Adipocyte (in vitro differentiated cells): ENCODE measurements around the gene SHISA2.
"Not testable (repeated sequence)": the region's sequence is repeated elsewhere in the genome, so short reads cannot be mapped to it uniquely, and the experiment has no call there.

Source experiments
- DNase-seq: peaks from one replicate; pipeline ENCODE4 v3.0.0-alpha.2; 2015; ENCODE audit warnings: low read depth
- H3K27me3 ChIP-seq: replicated peaks from 2 replicates; pipeline ENCODE4 v1.7.0; 2013; ENCODE audit warnings: mild to moderate bottlenecking, low read length, moderate library complexity; ENCODE audit not compliant: control insufficient read depth, insufficient read depth
- H3K36me3 ChIP-seq: 2 replicates; pipeline ENCODE4 v1.7.0; 2013; ENCODE audit warnings: low read length, mild to moderate bottlenecking, moderate library complexity; ENCODE audit not compliant: control insufficient read depth, insufficient read depth, severe bottlenecking
- H3K4me1 ChIP-seq: 2 replicates; pipeline ENCODE4 v1.7.0; 2013; ENCODE audit warnings: mild to moderate bottlenecking, low read length, moderate library complexity; ENCODE audit not compliant: control insufficient read depth, insufficient read depth
- H3K4me3 ChIP-seq: 2 replicates; pipeline ENCODE4 v1.7.0; 2013; ENCODE audit warnings: mild to moderate bottlenecking, low read length, moderate library complexity
- H3K9ac ChIP-seq: 2 replicates; pipeline ENCODE4 v1.7.0; 2013; ENCODE audit warnings: mild to moderate bottlenecking, low read length, moderate library complexity
- H3K9me3 ChIP-seq: 2 replicates; pipeline ENCODE4 v1.7.0; 2013; ENCODE audit warnings: mild to moderate bottlenecking, low read length, moderate library complexity; ENCODE audit not compliant: control insufficient read depth

SHISA2 gene

DNA sequence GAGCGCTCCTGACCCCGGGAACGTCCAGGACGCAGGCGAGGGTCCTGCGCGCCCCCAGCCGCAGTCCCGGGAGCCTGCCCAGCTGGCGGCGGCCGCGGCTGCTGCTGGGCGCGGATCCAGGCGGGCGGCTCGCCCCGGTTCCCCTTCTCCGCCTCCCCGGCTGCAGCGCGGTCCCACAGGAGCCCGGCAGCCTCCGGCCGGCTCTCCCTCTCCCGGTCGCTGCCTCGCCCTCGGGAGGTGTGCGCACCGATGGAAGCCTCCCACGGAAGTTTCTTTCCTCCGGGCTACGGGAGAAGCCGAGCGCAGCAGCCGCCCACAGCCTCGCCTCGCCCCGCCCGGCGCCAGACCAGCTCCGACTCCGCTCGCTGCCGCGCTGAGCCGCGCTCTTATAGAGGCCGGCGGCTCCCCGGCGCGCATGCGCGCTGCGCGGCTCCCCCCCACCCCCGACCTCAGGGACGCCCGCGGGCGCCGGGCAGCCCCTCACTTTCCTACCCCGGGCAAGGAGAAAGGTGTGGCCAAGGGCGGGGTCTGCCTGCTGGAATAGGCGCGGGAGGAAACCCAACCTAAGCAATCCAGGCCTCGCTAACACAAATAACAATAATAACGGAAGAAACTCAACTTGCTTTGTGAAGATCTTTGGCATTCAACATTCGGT is at the start of gene SHISA2:
Gene SHISA2, minus strand, starts transcription at position 360 of the 655 bp plus-strand sequence. CDS start 1,041 bp downstream, outside the sequence.
- peak; percentile 80 for DNase-seq
- Histone ChIP-seq H3K9ac (no peak within 1 kb of the TSS), H3K9me3 (no peaks in the 10 kb centered on the region), H3K4me1 (peaks cover 3% of the 10 kb centered on the region), H3K27me3 (peaks cover 53% of the 10 kb centered on the region), H3K36me3 (no peaks in the 10 kb centered on the region), H3K4me3 (peak within 1 kb of the TSS; percentile 72)

DNA sequence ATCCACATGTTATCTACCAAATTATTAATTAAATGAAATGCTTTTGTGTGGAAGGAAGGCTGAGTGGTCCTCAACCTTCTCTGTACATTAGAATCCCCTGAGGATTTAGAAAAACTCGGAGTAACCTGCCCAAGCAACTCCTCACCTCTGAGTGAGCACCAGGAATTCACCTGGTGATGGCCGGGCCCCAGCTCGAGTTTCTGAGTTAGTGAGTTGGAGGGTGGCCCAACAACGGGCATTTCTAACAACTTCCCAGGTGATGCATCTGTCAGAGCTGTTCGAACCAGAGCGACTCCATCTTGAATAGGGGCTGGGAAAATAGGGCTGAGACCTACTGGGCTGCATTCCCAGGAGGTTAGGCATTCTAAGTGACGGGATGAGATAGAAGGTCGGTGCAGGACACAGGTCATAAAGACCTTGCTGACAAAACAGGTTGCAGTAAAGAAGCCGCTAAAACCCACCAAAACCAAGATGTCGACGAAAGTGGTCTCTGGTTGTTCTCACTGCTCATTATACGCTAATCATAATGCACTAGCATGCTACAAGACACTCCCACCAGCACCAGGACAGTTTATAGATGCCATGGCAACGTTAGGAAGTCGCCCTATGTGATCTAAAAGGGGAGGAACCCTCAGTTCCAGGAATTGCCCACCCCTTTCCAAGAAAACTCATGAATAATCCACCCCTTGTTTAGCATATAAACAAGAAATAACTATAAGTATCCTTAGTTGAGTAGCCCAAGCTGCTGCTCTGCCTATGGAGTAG is 44.2 kb upstream of the SHISA2 start:
- no peak overlapping the region for H3K4me3 ChIP-seq
- H3K27me3 ChIP-seq: no peaks in the 10 kb centered on the region
- H3K9me3 ChIP-seq: peaks cover 14% of the 10 kb centered on the region
- no peaks in the 10 kb centered on the region for H3K36me3 ChIP-seq
- H3K9ac ChIP-seq: no peak overlapping the region
- peaks cover 12% of the 10 kb centered on the region for H3K4me1 ChIP-seq
- DNase-seq: no peak

DNA sequence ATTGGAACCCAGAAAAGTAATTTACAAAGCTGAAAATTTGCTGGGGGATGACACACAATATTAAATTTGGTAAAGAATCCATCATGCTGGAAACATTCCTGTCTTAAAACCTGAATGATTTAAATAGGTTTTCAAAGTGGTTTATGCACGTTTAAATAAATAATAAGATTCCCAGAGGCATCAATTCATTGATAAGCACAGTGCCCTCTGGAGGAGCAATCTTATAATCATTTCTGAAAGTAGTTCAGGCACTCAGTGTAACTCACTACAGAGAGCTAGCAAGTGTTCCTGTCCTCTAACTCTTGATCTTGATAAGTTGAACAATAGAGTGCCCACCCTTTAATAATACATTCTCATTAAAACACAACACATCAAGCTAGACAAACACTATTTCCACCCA is 43.5 kb upstream of the SHISA2 start:
- Histone ChIP-seq H3K27me3 (no peaks in the 10 kb centered on the region), H3K9me3 (peaks cover 7% of the 10 kb centered on the region), H3K9ac (no peak overlapping the region), H3K36me3 (no peaks in the 10 kb centered on the region), H3K4me1 (peaks cover 12% of the 10 kb centered on the region), H3K4me3 (no peak overlapping the region)
- DNase-seq: peak; percentile 12

DNA sequence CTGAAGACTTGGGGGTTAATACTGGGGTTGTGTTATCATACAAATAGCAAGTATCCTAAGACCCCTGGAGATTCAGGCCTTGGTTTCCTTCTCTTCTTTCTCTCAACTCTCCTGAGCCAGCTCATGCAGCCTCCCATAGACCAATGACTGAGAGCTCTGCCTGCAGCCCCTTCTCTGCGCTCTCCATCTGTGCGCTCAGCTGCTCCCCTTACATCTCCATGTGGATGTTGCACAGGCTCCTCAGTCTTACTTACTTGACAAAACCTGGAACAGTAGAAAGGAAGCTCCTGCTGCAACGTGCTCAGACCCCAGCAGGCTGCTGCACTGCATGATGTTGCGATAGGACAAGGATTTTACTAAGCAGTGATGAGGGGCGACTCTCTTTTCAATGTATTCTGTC is 25.0 kb upstream of the SHISA2 start:
- not testable (repeated sequence) for H3K9ac ChIP-seq, H3K36me3 ChIP-seq, H3K4me3 ChIP-seq, DNase-seq, H3K9me3 ChIP-seq
- peaks cover 10% of the 10 kb centered on the region for H3K27me3 ChIP-seq
- H3K4me1 ChIP-seq: peaks cover 15% of the 10 kb centered on the region

DNA sequence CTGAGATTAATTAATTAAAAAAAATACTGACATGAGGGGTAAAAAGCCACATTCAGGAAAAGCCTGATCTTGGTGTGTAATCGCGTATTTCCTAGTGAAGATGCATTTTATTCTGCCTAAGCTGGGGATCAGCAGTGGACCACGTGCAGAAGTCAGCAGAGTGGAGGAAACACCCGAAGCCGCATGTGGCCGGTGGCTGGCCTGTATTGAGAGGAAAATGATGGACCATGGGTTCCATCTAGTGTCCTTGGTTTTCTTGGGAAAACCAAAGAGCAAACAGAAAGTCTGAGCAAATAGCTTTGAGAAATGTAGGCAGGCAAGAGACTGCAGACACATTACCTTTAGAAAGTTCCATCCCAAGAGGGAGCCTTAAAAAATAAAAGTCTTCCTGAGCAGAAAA is 23.7 kb upstream of the SHISA2 start:
- H3K27me3 ChIP-seq: peaks cover 14% of the 10 kb centered on the region
- H3K36me3 ChIP-seq: no peaks in the 10 kb centered on the region
- DNase-seq: peak; percentile 31
- H3K4me1 ChIP-seq: peaks cover 9% of the 10 kb centered on the region
- H3K9me3 ChIP-seq: no peaks in the 10 kb centered on the region
- no peak overlapping the region for H3K9ac ChIP-seq
- no peak overlapping the region for H3K4me3 ChIP-seq

DNA sequence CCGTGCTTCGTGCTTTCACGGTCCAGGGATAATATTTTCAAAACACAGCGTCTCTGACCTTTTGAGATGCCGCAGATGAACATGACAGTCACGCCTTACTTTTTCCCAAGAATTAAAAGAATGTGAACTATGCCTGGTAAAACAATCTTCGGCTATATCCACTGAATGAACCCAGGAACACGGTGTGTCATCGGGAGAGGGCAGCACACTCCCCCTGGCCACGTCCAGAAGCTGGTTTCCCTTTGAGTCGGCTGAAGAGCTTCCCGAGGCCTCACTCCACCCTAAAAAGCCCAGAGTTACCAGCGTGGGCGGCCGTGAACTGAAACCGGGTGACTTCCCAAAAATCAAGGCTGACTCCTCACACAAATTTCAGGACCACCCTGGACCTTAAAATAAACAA is 22.9 kb upstream of the SHISA2 start:
- Histone ChIP-seq H3K9me3 (no peaks in the 10 kb centered on the region), H3K4me1 (peaks cover 4% of the 10 kb centered on the region), H3K27me3 (peaks cover 17% of the 10 kb centered on the region), H3K36me3 (no peaks in the 10 kb centered on the region), H3K9ac (no peak overlapping the region), H3K4me3 (no peak overlapping the region)
- DNase-seq: peak; percentile 80

DNA sequence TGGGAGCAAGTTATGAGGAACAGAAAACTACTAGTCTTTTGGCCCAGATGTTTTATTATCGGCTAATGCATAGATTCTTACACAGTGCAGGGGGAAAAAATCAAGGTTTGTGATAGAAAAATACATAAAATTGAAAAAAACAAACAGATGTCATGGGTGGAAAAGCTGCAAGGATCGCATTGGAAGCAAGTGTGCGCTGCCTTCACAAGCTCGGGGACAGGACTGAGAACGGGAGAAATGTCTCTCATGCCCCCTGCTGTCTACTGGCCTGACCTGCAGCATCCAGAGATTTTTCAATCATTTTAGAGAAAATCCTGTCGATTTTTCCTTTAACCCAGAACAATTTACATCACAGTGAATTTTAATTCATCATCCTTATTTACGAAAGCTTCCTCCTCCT is 20.5 kb upstream of the SHISA2 start:
- not testable (repeated sequence) for H3K9ac ChIP-seq, H3K4me3 ChIP-seq, H3K9me3 ChIP-seq, H3K36me3 ChIP-seq, H3K4me1 ChIP-seq
- DNase-seq: peak; percentile 14
- peaks cover 15% of the 10 kb centered on the region for H3K27me3 ChIP-seq

DNA sequence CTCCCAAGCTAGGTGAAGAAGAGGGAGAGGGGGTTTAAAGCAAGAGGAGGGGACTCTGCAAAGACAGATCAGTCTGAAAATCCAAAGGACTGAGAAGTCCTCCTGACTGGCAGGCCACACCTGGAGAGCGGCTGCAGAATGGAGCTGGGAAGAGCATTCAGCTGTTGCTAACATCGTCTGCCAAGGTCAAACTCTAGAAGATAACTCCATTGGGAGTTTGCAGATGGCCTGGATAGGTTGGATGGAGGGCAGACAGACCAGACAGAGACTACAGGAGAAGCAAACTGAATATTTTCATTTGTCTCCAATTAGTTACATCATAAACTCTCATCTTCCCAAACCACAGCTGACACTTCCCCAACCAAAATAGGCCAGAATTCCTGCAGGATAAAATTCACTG is 19.9 kb upstream of the SHISA2 start:
- DNase-seq: no peak
- no peaks in the 10 kb centered on the region for H3K36me3 ChIP-seq

DNA sequence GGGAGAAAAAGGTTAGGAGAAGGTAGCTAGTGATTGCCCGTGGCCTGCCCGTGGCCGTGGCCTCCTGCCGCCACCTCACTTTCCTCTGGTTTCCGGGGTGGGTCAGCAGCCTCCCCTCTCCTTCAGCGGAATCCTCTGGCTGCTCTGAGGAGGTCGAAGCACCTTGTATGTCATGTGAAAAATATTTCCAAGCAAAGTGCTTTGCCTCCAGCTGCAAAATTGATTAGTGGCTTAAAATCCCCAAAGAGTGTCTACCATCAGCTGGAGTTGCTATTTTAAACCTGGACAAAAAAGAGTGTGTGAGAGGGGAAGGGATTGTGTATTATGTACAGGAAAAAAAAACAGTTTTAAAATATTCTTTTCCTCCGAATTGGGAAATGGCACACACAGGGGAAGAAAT is 17.8 kb upstream of the SHISA2 start:
- not testable (repeated sequence) for H3K9me3 ChIP-seq, DNase-seq, H3K4me1 ChIP-seq, H3K4me3 ChIP-seq, H3K36me3 ChIP-seq, H3K9ac ChIP-seq
- H3K27me3 ChIP-seq: peaks cover 11% of the 10 kb centered on the region

More for the DNA sequence above, 19.9 kb upstream of the SHISA2 start:
- peaks cover 4% of the 10 kb centered on the region for H3K4me1 ChIP-seq
- peaks cover 12% of the 10 kb centered on the region for H3K27me3 ChIP-seq
- no peak overlapping the region for H3K9ac ChIP-seq
- no peak overlapping the region for H3K4me3 ChIP-seq
- H3K9me3 ChIP-seq: no peaks in the 10 kb centered on the region

DNA sequence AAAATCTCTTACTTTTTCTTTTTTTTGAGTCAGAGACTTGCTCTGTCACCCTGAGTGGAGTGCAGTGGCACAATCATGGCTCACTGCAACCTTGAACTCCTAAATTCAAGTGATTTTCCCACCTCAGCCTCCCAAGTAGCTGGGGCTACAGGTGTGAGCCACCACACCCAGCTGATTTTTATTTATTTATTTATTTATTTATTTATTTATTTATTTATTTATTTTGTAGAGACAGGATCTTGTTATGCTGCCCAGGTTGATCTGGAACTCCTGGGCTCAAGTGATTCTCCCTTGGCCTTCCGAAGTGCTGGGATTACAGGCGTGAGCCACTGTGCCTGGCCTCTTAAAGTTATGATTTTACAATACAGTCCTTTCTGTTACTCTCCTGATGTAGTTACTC is 16.6 kb upstream of the SHISA2 start:
- not testable (repeated sequence) for H3K36me3 ChIP-seq, DNase-seq, H3K9me3 ChIP-seq, H3K4me3 ChIP-seq, H3K4me1 ChIP-seq, H3K9ac ChIP-seq
- peaks cover 11% of the 10 kb centered on the region for H3K27me3 ChIP-seq

DNA sequence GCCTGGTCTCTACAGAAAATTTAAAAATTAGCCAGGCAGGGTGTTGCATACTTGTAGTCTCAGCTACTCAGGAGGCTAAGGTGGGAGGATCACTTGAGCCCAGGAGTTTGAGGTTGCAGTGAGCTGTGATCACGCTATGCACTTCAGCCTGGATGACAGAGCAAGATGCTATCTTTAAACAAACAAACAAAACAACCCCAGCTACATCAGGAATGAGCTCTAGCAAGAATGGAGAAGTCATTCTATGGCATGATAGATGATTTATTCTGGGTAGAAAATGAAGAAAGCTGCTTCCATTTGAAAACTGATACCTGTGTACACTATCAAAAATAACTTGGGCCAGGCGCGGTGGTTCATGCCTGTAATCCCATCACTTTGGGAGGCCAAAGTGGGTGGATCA is 15.8 kb upstream of the SHISA2 start:
- Histone ChIP-seq H3K9ac (no peak overlapping the region), H3K36me3 (no peaks in the 10 kb centered on the region), H3K27me3 (peaks cover 11% of the 10 kb centered on the region), H3K4me3 (no peak overlapping the region), H3K4me1 (peaks cover 1% of the 10 kb centered on the region), H3K9me3 (no peaks in the 10 kb centered on the region)
- peak; percentile 33 for DNase-seq
